Medulla oblongata (tissue), 1 donor: ENCODE data around the gene MYO16.
A peak's percentile ranks its signal among the peaks of the same experiment; 100 is the strongest.

Experiments
- DNase-seq: peaks from one replicate; pipeline ENCODE4 v3.0.0-alpha.2; 2015; ENCODE audit errors: extremely low spot score

MYO16 gene

GRCh38 chr13:109152311-109152820 lies 523.0 kb downstream of the MYO16 start:
- DNase-seq, result no peak

DNA sequence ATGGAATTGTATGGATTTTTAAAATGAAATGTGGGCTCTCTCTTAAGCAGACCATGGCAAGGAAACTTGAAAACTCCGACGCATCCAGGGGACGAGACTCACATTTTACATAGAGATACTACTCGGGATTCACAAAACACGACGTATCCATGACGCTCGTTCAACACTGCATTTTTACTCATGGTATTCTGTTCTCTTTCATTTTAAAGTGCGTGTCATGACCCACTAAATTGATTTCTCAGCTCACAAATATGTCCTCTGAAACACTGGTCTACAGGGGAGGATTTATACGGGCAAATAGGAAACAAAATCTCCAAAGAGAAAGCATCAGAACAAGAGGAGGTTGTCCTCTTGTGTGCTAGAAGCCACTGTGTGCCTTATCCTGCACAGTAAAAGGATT lies 523.5 kb downstream of the MYO16 start:
- DNase-seq, result no peak

GRCh38 chr13:109154146-109154545 lies 524.7 kb downstream of the MYO16 start:
- no peak for DNase-seq

- no peak for DNase-seq
Measured at GRCh38 chr13:109154546-109154945, 525.1 kb downstream of the MYO16 start.

- no peak for DNase-seq
Measured at GRCh38 chr13:109154966-109155761, 525.8 kb downstream of the MYO16 start.

DNA sequence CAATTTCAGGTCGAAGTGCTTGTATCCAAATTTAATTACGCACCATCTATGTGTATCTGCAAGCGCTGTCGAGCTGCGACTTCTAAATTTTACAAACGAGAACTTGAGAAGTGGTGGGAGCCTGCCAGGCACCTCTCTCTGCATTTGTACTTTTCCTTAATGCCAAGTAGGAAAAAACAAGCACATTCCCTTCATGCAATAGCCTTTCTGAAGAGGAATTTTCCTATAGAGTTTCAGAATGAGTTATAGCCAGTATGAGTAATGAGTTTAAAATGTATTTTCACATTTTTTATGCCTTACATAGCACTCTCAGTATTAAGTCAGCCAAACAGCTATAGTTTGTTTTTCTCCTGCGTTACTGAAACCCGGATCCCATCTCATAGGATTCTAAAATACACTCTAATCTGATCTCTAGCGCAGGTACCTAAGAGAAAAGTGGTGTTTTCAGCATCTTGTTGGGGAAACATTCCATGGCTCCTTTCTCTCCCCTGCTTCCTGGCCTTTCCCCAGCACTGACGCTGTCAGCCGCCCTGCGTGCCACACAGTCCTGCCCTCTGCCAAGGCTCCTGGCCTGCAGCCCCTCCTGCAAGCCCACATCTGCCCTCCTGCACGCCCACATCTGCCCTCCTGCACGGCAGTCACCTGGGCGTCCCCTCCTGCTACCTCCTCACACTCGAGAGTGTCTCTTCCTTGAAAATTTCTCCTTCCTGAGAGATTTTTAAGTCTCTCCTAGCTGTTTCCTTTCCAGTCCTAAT lies 526.9 kb downstream of the MYO16 start:
- DNase-seq, result no peak

- no peak for DNase-seq
Measured at GRCh38 chr13:109157275-109157674, 527.9 kb downstream of the MYO16 start.

GRCh38 chr13:109158383-109158782 lies 529.0 kb downstream of the MYO16 start:
- DNase-seq, result no peak

- DNase-seq, result no peak
Measured at GRCh38 chr13:109159650-109160309, 530.4 kb downstream of the MYO16 start.

- DNase-seq, result no peak
Measured at GRCh38 chr13:109160357-109160756, 530.9 kb downstream of the MYO16 start.

- DNase-seq, result peak; percentile 41
Measured at GRCh38 chr13:109160887-109161669, 531.7 kb downstream of the MYO16 start.

GRCh38 chr13:109162248-109163036 lies 533.0 kb downstream of the MYO16 start:
- peak; percentile 40 for DNase-seq

DNA sequence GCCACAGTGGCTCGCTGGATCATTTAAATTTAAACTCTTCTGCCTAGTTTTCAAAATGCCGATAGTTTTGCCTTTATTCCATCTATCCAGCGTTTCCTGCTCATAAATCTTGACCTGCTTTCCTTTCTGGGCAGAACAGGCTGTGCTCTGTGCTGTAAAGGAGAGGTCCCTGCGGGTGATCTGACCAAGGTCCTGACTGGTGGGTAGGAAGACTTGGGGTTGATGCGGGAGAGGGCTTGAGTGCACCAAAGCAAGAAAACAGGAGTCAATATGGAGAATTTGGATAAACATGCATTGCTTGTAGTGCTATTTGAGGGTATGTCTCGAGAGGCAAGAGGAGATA lies 533.6 kb downstream of the MYO16 start:
- no peak for DNase-seq

DNA sequence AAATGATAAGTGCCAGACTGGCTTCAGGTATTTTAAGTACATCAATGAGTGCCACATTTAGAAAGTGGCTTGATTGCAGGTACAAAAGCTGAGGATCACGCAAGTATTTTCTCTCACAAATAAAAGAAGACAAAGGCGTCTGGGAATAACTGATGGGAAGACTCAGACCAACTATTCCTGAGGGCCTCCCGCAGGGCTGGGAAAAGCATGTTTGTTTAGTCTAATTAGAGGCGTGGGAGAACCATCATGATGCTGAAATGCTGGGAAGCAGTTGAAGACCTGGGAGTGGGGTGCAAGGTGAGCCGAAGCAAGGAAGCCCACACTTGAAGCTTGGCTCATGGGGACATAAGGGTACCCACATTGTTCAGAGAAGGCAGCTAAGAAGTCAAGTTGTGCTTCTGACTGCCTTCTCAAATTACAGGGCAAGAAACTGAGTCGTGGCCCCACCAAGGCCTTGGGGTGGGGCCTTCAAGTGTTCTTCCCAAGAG lies 536.0 kb downstream of the MYO16 start:
- DNase-seq, result no peak

- no peak for DNase-seq
Measured at GRCh38 chr13:109166804-109167203, 537.4 kb downstream of the MYO16 start.

DNA sequence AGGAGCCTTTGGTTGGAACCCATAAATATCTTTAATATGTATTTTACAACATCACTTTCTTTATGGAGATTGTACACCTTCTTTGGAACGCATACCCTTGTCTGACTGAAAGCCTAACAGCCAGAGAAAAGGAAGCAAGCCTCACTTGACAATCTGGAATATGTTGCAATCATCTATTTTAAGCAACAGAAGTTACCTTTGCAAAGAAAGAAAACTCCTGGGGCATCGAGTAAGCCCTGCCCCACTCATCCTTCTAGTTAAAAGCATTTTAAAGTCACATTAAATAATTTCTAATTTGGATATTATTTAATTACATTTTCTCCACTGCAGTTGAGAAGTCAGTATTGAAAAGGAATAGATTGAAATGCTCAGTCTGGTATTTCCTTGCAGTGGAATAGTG lies 542.7 kb downstream of the MYO16 start:
- no peak for DNase-seq

- no peak for DNase-seq
Measured at GRCh38 chr13:109175666-109176065, 546.3 kb downstream of the MYO16 start.

DNA sequence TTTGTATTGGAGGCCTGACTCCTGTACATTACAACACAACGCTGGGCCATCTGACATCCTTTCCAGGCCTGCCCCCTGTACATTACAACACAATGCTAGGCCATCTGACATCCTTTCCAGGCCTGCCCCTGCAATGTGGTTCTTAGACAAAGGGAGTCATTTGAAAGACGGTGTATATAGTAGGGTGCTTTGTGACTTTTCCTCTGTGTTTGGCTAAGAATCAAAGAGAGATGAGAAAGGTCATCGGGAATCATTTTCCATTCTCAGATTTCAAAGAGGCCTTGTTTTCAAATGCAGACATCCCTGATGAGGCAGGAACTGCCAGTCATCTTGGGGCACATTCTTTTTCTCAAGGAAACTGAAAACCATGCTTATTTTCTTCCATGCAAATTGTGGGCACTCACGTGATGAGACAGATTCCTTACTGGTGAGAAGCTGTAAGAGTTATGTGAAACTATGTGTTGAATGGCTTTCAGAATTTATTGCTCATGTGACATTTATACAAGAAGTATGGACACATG lies 551.6 kb downstream of the MYO16 start:
- peak; percentile 26 for DNase-seq

- no peak for DNase-seq
Measured at GRCh38 chr13:109182777-109183465, 553.5 kb downstream of the MYO16 start.

DNA sequence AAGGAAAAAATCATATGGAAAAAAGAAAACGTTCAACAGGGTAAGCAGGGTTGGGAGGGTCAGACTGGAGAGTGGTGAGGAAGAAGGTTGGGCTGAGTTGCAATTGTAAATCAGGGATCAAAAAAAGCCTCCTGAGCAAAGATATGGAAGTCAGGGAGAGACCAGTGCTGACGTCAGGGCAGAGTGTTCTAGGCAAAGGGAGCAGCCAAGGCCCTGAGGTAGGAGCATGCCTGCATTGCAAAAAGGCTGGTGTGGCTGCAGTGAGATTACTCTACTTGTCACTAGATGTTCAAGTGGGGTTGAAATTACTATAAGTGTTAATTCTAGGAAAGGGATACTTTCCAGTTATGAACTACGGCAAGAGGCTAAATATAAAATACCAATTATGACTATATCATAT lies 562.0 kb downstream of the MYO16 start:
- DNase-seq, result no peak
